GM18517 (cell line): ENCODE measurements around the gene KIAA1549.
"Not testable (repeated sequence)": the region's sequence is repeated elsewhere in the genome, so short reads cannot be mapped to it uniquely, and the experiment has no call there.

Source experiments
- ATAC-seq: cut with Tn5 transposase; IDR thresholded peaks from one replicate; pipeline ENCODE4 v1.9.1; 2021; ENCODE audit warnings: mild to moderate bottlenecking, moderate library complexity; ENCODE audit not compliant: unreplicated experiment

Gene KIAA1549

DNA sequence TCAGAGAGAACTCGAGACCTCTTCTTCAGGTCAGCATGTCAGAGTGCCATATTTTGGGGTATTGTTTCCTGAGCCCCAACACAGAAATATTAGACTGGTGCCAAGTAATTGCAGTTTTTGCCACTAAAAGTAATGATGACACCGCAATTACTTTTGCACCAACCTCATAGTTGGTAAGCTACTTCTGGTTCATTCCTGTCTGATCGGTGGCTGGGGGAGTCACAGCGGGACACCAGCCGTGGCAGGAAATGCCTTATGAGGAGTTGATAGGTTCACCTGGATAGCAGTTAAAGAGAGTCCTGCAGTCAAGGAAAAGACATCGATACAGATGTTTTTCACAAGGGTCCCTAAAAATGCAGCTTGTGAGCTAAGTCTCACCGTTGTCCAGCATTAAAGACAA is 159.3 kb downstream of the KIAA1549 start:
- ATAC-seq, result no peak

DNA sequence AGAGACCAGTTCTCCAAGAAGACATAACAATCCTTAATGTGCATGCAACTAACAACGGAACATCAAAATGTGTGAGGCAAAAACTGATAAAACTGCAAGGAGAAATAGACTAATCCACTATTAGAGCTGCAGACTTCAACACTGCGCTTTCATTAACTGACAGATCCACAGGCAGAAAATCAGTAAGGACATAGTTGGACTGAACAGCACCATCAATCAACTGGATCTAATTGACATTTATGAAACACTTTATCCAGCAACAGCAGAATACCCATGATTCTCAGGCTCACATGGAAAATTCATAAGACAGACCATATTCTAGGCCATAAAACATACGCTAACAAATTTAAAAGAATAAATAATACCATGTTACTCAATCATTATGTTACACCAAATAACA is 161.6 kb downstream of the KIAA1549 start:
- ATAC-seq, result no peak

DNA sequence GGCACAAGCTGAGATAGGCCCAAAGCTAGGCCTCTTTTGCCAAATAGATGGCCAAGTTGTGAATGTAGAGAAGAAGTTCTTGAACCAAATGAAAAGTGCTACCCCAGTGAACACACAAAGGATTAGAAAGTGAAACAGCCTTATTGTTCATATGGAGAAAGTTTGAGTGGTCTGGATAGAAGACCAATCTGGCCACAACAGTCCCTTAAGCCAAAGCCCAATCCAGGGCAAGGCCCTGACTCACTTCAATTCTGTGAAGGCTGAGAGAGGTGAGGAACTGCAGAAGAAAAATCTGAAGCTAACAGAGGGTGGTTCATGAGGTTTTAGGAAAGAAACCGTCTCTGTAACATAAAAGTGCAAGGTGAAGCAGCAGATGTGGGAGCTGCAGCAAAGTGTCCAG is 164.5 kb downstream of the KIAA1549 start:
- ATAC-seq, result no peak

DNA sequence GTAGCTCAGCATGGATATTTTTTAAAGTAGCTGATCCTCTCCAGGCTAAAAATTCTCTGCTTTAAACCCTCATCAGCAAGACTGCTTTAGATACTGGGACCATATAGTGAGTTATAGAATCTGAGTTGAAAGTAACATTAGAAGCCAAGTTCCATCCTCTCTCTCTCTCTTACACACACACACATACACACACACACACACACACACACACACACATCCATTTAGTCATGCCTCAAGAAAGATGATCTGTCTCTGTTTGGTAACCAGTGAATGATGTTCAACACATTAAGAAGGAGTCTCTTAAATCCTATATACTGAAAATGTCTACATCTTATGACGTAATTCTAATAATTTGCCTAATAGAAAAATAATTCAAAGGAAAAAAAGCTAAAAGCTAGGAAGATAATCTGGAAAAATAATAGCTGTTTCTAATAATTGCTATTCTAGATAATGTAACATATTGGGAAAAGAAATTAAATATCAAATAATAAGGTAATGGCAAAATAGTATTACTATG is 166.3 kb downstream of the KIAA1549 start:
- no peak for ATAC-seq

DNA sequence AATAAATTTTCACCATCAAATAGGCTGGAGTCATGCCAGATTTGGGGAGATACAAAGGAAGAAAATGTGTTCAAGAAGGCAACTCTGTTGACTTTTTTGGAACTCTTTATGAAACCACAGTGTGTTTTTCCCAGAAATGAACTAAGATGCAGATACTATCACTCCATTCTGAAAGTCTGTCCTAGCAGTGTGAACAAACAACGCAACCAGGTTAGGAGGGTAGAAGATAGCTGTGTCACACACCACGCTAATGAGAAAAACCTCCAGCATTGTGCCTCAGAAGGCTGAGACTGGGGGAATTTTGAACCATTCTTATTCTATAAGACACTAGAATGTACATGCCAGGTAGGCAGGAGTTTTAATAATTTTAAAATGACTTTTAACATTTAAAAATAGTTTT is 167.2 kb downstream of the KIAA1549 start:
- no peak for ATAC-seq

DNA sequence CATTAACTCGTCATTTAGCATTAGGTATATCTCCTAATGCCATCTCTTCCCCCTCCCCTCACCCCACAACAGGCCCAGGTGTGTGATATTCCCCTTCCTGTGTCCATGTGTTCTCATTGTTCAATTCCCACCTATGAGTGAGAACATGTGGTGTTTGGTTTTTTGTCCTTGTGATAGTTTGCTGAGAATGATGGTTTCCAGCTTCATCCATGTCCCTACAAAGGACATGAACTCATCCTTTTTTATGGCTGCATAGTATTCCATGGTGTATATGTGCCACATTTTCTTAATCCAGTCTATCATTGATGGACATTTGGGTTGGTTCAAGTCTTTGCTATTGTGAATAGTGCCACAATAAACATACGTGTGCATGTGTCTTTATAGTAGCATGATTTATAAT is 169.9 kb downstream of the KIAA1549 start:
- ATAC-seq, result not testable (repeated sequence)

DNA sequence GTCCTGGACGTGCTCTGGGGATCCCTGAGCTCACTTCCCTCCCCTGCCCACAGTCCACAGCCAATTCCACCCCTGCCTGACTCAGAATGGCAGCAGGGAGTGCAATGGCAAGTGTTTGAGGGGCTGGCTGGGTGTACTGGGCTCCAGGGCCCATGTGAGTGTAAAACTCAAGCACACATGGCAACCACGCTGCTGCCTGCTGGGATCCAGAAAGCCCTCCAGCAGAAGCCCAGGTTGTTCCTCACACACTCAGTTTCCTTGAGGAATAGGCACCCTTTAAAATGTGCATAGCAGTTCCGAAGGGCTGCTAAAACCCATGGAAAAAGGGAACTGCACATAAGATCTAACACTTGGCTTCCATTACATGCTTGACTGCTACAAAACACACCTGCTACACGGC is 171.8 kb downstream of the KIAA1549 start:
- no peak for ATAC-seq

DNA sequence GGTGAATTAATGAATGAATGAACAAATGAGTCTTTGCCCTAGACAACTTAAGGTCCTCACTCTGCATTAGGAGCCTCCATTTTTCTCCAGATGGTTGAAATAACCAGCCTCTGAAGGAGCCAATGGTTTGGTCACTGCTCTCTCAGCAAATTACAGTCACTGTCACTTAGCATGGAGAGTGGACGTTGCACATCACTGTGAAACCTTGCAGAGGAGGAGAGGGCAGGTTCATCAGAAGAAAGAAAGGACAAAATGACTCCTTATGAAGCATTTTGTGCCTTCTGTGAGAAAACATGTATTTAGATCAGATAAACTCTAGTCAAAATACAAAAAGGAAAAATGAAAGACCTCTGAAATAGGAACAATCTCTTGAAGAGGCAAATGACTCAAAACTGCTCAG is 176.6 kb downstream of the KIAA1549 start:
- ATAC-seq, result no peak

DNA sequence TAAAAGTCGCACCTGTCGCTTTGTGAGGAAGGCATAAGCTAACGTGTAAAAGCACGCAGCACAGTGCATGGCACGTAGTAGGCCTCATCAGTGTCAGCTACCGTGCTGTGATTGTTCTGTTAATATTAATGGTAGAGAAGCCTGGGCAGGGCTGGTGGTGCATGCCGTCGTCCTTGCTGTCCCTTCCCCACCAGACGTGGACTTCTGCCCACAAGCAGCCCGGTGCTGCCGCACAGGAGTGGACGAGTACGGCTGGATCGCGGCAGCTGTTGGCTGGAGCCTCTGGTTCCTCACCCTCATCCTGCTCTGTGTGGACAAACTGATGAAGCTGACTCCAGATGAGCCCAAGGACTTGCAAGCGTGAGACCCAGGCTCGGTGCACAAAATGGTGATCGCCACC is 178.5 kb downstream of the KIAA1549 start:
- ATAC-seq, result no peak

DNA sequence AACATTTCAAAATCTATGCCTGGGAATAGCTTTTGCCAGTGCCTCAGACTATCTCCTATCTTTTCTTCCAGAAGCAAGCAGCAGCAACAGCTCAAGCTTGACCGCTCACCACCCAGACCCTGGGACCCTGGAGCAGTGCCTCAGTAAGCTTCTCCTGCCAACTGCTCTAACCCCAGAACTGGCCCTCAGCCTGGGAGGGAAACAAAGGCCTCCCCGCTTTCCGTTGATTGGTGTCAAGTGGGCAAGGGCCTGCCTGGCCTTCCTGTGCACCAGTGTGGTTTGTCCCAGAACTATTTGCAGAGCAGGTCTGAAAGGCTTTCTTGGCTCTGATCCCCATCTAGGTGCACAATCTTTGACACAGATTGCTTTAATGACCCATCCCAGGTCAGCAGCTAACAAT is 179.9 kb downstream of the KIAA1549 start:
- ATAC-seq, result no peak

DNA sequence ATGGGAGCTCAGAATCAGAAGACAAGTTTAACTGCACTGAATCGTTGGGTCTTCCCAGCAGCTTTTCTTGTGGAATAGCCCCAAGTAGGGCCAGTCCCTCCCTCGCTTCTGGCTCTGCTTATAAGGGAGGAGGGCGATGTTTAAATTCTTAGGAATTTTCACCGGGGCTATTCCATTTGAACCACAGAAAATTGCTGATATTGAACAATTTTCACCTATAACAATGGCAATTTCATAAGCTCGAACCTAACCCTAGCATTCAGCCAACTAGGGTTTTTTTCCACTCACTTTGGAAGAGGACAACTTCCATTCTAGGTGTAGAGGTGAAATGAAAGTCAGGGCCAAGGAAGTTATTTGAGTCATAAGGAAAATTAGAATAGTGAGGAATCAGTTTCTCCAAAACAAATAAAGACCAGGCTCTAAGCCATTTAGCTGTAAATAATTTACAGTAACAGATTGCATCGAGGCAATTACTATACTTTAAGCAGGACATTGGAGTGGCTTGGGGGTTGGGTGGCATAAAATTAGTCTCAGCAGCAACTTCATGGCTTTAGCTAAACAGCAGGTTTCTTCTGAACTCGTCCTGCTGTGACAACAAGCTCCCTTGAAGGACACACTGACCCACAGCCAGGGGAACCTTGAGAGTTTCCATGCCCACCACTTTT is 181.7 kb downstream of the KIAA1549 start:
- no peak for ATAC-seq

DNA sequence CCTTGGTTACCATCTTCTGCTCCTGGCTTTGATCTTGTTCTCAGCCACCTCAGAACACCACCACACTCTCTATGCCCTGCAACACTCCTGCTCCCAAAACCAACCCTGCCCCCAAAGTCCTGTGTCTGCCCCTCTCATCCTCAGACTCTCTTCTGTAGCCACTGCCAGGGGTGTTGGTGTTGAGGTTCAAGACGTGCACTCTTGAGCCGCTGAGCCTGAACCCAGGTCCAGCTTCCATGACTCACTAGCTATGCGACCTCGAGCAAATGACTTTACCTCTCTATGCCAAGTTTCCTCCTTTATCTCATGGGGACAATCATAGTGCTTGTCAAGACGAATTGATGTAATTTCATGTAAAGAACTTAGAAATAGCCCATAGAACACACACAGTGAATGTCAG is 182.4 kb downstream of the KIAA1549 start:
- ATAC-seq, result no peak

DNA sequence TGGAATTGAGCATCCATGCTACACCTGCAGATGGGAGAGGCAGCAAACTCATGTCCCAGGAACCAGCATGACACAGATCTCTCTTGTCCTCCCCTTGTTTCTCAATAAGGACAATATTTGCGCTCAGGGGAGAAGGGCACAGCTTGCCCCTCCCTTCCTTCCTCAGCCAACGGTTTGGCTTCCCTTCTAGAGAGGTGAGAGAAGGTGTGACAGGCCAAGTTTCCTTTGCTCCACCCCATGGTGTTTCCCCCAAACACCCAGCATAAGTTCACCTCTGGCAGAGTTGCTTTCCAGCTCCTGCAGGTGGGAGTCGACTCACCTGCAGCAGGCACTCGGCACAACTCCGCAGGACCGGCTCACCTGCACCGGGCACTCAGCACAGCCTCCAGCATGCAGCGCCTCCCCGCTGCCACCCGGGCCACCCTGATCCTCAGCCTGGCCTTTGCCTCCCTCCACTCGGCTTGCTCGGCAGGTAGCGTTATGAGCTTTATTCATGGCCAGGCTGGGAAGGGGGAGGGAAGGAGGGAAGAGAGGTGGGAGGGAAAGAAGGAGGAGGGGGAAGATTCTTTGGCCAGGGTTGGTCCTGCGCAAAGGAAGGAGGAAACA is 183.4 kb downstream of the KIAA1549 start, which contains the start of the genes ATP6V0A4 and TMEM213:
TSS of gene ATP6V0A4 (minus strand) at position 482 of the 606 bp plus-strand sequence. CDS start 26,949 bp downstream, outside the sequence.
TSS of gene TMEM213 (plus strand) at position 280 of the 606 bp plus-strand sequence. CDS start at position 391, 111 bp downstream.
- ATAC-seq, result no peak

DNA sequence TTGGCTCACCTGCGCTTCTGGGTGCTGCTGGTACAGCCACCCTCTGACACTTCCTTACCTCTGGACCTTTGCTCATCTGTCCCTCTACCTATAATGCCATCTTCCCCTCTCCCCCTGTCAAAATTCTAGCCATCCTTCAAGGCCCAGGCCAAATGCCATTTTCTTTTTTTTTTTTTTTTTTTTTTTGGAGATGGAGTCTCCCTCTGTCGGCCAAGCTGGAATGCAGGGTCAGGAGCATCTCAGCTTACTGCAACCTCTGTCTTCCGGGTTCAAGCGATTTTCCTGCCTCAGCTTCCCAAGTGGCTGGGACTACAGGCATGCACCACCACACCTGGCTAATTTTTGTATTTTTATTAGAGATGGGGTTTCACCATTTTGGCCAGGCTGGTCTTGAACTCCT is 184.1 kb downstream of the KIAA1549 start:
- not testable (repeated sequence) for ATAC-seq

DNA sequence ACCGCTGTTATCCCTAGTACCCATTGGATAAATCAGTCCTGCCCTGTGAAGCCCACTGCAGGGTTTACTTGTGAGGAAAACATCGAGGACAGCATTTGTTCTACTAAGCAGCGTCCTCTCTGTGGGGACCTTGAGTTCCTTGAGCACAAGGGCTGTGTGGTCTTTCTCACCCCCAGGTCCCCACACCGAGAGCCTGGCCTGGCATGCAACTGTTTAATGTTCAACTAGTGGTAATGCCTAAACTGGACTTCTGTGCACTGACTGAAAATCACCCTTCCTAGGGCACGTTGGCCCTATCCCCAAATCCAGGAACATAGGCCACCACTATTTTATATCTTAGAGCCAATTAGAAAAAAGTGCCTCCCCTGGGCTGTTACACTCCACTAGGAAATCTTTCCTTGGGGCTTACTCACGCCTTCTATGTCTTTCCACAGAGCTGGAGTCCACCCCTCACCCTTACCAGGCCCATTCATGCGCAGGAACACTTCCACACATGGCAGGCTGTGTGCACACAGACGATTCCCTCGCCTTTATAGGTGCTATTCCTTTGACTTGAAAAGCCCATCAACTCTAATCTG is 185.1 kb downstream of the KIAA1549 start:
- no peak for ATAC-seq

DNA sequence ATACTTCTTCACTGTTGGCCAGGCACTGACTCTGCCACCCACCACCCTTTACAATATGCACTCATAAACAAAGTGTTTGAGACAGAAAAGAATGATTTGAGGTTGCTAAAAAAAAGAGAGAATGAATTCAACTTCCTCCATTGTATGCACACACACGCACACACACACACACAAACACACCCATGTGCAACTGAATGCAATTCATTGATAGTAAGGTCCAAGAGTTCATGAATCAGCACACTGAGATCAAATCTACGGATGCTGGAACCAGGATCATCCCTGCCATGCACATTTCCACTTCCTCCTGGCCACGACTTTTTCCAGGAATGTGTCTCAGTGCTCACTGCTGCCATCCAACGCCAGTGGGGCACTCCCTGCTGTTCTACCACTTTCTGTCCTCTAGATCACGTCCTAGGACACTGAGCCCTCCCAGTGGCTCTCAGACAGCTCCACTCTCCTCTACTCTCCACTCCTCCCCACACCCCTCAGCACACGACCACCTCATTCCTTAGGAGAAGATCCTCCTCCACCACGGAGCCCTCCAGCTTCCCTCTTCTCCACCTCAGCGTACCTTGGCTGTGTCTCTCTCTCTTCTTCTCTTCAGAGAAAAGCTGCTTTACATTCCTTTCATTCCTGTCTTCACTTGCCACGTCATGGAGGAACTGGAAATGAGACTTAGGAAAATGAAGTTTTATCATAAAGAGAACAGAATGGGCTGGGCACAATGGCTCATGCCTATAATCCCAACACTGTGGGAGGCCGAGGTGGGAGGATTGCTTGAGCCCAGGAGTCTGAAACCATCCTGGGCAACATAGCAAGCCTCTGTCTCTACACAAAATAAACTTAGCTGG is 195.4 kb downstream of the KIAA1549 start:
- no peak for ATAC-seq

DNA sequence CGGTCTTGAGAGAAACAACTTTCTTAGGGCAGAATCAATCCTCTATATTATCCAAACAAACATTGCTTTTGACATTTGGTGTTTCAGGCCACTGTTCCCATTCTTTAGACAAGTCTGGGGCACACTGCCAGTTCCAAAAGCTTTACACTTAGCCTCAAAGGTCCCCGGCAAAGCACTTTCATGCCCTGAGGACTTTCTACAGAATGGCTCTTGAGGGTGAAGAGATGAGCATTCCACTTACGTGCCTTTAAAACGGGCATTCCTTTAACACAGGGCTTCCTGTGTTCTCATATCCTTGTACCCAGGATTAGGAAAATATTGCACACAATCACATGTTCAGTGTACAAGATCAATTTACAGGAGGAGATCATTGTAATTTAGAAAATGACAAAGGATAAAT is 196.5 kb downstream of the KIAA1549 start:
- no peak for ATAC-seq
